HL-60 (cell line): Measurements from ENCODE around the gene HECTD4.
"Not testable (repeated sequence)": the region's sequence is repeated elsewhere in the genome, so short reads cannot be mapped to it uniquely, and the experiment has no call there.

Experiments used
- DNase-seq, 2 experiments: peaks; one replicate each; pipeline ENCODE4 v3.0.0-alpha.2; 2010 to 2020; ENCODE audit warnings: low read depth in 1 of 2, low spot score in 1 of 2
- H3K27ac ChIP-seq: fragments of 250-450 bp; sonication (Bioruptor Pico); replicated peaks from 2 replicates; pipeline ENCODE4 v1.5.1; 2020; ENCODE audit warnings: mild to moderate bottlenecking, moderate library complexity
- H3K27me3 ChIP-seq: fragments of 250-450 bp; sonication (Bioruptor Pico); 2 replicates; pipeline ENCODE4 v1.5.1; 2021; ENCODE audit warnings: mild to moderate bottlenecking, moderate library complexity; ENCODE audit not compliant: insufficient read depth, poor library complexity, severe bottlenecking
- H3K4me3 ChIP-seq: replicated peaks from 2 replicates; pipeline ENCODE4 v1.5.1; 2011; ENCODE audit warnings: mild to moderate bottlenecking, control low read depth, low read length; ENCODE audit not compliant: insufficient read depth
- GABPA ChIP-seq: IDR thresholded peaks from 2 replicates; pipeline ENCODE4 v1.6.1; 2012; ENCODE audit warnings: low read depth
- POLR2AphosphoS5 ChIP-seq: IDR thresholded peaks from 2 replicates; pipeline ENCODE4 v1.6.1; 2012; ENCODE audit warnings: low read depth
- REST ChIP-seq: IDR thresholded peaks from 2 replicates; pipeline ENCODE4 v1.6.1; 2012; ENCODE audit warnings: low read depth; ENCODE audit not compliant: insufficient replicate concordance
- SPI1 ChIP-seq: IDR thresholded peaks from 2 replicates; pipeline ENCODE4 v1.6.1; 2012; ENCODE audit warnings: low read depth, mild to moderate bottlenecking, borderline replicate concordance
- TF ChIP-seq, protein P1 (sequence below): IDR thresholded peaks from one replicate; pipeline ENCODE4 v1.5.1; 2011; ENCODE audit warnings: low read length, control low read depth, inconsistent platforms; ENCODE audit not compliant: insufficient read depth

HECTD4 gene

GRCh38 chr12:112393328-112393727, 11.1 kb upstream of the HECTD4 start:
- no peaks in the 10 kb centered on the region for H3K27me3 ChIP-seq
- H3K27ac ChIP-seq: no peak overlapping the region
- TF ChIP-seq POLR2AphosphoS5 (no peak), GABPA (no peak), SPI1 (no peak), REST (no peak)
- TF ChIP-seq, protein P1, sequence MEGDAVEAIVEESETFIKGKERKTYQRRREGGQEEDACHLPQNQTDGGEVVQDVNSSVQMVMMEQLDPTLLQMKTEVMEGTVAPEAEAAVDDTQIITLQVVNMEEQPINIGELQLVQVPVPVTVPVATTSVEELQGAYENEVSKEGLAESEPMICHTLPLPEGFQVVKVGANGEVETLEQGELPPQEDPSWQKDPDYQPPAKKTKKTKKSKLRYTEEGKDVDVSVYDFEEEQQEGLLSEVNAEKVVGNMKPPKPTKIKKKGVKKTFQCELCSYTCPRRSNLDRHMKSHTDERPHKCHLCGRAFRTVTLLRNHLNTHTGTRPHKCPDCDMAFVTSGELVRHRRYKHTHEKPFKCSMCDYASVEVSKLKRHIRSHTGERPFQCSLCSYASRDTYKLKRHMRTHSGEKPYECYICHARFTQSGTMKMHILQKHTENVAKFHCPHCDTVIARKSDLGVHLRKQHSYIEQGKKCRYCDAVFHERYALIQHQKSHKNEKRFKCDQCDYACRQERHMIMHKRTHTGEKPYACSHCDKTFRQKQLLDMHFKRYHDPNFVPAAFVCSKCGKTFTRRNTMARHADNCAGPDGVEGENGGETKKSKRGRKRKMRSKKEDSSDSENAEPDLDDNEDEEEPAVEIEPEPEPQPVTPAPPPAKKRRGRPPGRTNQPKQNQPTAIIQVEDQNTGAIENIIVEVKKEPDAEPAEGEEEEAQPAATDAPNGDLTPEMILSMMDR: no peak
- H3K4me3 ChIP-seq: no peak overlapping the region
- no peak for DNase-seq

DNA sequence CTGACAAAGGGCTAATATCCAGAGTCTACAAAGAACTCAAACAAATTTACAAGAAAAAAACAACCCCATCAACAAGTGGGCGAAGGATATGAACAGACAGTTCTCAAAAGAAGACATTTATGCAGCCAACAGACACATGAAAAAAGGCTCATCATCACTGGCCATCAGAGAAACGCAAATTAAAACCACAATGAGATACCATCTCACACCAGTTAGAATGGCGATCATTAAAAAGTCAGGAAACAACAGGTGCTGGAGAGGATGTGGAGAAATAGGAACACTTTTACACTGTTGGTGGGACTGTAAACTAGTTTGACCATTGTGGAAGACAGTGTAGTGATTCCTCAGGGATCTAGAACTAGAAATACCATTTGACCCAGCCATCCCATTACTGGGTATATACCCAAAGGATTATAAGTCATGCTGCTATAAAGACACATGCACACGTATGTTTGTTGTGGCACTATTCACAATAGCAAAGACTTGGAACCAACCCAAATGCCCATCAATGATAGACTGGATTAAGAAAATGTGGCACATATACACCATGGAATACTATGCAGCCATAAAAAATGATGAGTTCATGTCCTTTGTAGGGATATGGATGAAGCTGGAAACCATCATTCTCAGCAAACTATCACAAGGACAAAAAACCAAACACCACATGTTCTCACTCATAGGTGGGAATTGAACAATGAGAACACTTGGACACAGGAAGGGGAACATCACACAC, 7.9 kb upstream of the HECTD4 start:
- H3K27ac ChIP-seq, H3K27me3 ChIP-seq, H3K4me3 ChIP-seq, DNase-seq: not testable (repeated sequence)

GRCh38 chr12:112389228-112389627, 7.0 kb upstream of the HECTD4 start:
- TF ChIP-seq GABPA (no peak), POLR2AphosphoS5 (no peak), REST (no peak), SPI1 (no peak)
- TF ChIP-seq, protein P1: no peak
- DNase-seq: no peak
- Histone ChIP-seq H3K27ac (no peak overlapping the region), H3K27me3 (no peaks in the 10 kb centered on the region), H3K4me3 (no peak overlapping the region)

DNA sequence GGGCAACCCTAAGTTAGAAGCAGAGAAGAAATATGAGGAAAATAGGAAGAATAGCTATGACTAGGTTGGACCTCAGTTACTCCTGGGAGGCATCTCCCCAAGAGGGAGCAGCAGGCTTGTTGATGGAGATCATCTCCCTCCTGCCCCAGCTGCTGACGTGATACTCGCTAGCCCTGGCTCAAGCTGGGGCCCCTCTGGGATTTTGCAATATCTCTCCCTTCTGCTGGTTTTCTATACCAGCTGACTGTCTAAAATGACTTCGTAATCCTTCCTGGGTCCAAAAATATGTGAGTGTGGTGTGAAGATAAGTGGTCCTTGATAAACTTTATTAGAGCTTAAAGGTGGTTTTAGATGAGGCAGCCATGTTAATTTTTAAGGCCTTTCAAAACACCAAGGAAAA, 4.5 kb upstream of the HECTD4 start:
- no peak for TF ChIP-seq SPI1
- no peak for TF ChIP-seq REST
- TF ChIP-seq, protein P1: no peak
- no peak for TF ChIP-seq POLR2AphosphoS5
- TF ChIP-seq GABPA: no peak
- DNase-seq: peak; percentile 65 to 80
- H3K27ac ChIP-seq: peak overlapping the region; percentile 42
- H3K27me3 ChIP-seq: no peaks in the 10 kb centered on the region
- H3K4me3 ChIP-seq: no peak overlapping the region
